Measurements from ENCODE around the gene DNAJC18.

Gene DNAJC18

DNA sequence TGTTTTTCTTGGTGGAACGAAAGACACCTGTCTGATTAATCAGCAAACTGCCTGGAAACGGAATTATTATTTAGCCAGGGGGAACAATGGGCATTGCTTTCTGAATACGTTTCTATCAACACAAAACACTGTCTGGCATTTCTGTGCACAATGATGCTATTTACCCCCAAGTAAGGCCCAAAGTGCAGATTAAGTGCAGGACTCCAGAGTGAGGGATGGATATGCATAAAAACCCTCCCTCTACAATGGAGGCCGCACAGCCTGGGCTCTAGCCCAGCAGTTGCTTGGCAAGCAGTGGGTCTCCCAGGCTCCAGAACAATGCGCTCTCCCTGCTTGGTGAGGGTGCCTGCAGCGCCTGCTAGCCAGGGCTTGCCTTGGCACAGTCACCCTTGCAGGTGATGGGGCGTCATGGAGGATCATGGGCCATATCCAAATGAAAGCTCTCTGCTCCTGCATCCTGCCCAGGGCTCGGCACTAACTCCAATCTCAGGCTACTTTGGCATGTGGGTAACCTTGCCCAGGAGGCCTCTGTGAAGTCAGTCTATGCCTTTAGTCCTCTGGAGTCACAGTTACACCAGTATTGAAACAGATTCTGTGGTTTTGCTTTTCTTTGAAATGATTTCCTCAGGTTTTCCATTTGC lies 24.0 kb downstream of the DNAJC18 start:
- ChIA-PET CTCF (no interaction called here), POLR2A (no interaction called here)
- TF ChIP-seq SUZ12 (IDR thresholded peaks at IDR 0.05) (no peak), FOXK2 (IDR thresholded peaks at IDR 0.05) (no peak), ELF4 (IDR thresholded peaks at IDR 0.05) (no peak), BHLHE40 (IDR thresholded peaks at IDR 0.05; ENCODE audit: borderline replicate concordance) (no peak), L3MBTL2 (conservative IDR thresholded peaks at IDR 0.05) (no peak), CTBP1 (IDR thresholded peaks at IDR 0.05; ENCODE audit: borderline replicate concordance) (no peak), SP1 (IDR thresholded peaks at IDR 0.05) (no peak), FOXM1 (IDR thresholded peaks at IDR 0.05; ENCODE audit: borderline replicate concordance) (no peak), ARNT (IDR thresholded peaks at IDR 0.05) (no peak), HDGF (IDR thresholded peaks at IDR 0.05; ENCODE audit: borderline replicate concordance) (no peak), ZNF384 (IDR thresholded peaks at IDR 0.05) (no peak), FOXA1 (IDR thresholded peaks at IDR 0.05) (no peak), TARDBP (IDR thresholded peaks at IDR 0.05) (no peak), LEF1 (IDR thresholded peaks at IDR 0.05; ENCODE audit: borderline replicate concordance) (no peak), NFRKB (IDR thresholded peaks at IDR 0.05) (no peak)
- TF ChIP-seq, protein P1, sequence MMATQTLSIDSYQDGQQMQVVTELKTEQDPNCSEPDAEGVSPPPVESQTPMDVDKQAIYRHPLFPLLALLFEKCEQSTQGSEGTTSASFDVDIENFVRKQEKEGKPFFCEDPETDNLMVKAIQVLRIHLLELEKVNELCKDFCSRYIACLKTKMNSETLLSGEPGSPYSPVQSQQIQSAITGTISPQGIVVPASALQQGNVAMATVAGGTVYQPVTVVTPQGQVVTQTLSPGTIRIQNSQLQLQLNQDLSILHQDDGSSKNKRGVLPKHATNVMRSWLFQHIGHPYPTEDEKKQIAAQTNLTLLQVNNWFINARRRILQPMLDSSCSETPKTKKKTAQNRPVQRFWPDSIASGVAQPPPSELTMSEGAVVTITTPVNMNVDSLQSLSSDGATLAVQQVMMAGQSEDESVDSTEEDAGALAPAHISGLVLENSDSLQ (IDR thresholded peaks at IDR 0.05) = no peak
- DNase-seq (ENCODE audit: extremely low spot score) = no peak

DNA sequence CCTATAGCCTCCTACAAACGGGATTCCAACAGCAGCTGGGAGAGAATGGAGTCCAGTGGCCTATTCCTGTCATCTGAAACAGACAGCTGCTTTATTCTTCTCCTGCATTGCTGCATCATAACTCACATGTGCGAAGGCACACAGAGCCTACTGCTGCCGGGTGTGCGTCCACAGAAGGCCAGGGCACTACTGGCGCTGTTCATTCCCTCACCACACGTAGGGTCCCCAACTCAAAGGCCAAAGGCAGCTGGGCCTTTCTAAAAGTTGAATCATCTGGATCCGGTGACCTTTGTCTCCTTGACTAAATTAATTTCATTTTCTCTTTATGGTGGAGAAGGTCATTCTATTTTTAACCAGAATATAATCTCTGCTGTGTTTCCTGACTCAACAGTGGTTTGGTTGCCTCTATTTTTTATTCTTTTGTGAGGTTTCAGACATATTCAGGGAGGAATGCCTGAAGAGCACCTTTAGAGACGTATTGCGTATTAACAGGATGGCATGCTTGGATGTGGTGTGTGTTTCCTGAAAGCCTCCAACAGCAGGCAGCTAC lies 24.7 kb downstream of the DNAJC18 start:
- no peak for DNase-seq (ENCODE audit: extremely low spot score)
- TF ChIP-seq L3MBTL2 (conservative IDR thresholded peaks at IDR 0.05) (no peak), ELF4 (IDR thresholded peaks at IDR 0.05) (no peak), FOXK2 (IDR thresholded peaks at IDR 0.05) (no peak), NFRKB (IDR thresholded peaks at IDR 0.05) (no peak), BHLHE40 (IDR thresholded peaks at IDR 0.05; ENCODE audit: borderline replicate concordance) (no peak), ZNF384 (IDR thresholded peaks at IDR 0.05) (no peak), FOXA1 (IDR thresholded peaks at IDR 0.05) (no peak), SUZ12 (IDR thresholded peaks at IDR 0.05) (no peak), CTBP1 (IDR thresholded peaks at IDR 0.05; ENCODE audit: borderline replicate concordance) (no peak), LEF1 (IDR thresholded peaks at IDR 0.05; ENCODE audit: borderline replicate concordance) (no peak), TARDBP (IDR thresholded peaks at IDR 0.05) (no peak), SP1 (IDR thresholded peaks at IDR 0.05) (no peak), ARNT (IDR thresholded peaks at IDR 0.05) (no peak), HDGF (IDR thresholded peaks at IDR 0.05; ENCODE audit: borderline replicate concordance) (no peak)
- TF ChIP-seq, protein P1 (IDR thresholded peaks at IDR 0.05) = no peak
- CTCF ChIA-PET = interaction anchor here (0.8 to 1.2 kb wide), 2 partner anchors 99 to 110 kb away, joined by 3 to 4 read pairs; no protein-coding TSS in a partner anchor
- POLR2A ChIA-PET = interaction anchor here (1.4 kb wide), 1 partner anchor 25 kb away, joined by 4 read pairs; the partner anchor contains the start of gene DNAJC18

DNA sequence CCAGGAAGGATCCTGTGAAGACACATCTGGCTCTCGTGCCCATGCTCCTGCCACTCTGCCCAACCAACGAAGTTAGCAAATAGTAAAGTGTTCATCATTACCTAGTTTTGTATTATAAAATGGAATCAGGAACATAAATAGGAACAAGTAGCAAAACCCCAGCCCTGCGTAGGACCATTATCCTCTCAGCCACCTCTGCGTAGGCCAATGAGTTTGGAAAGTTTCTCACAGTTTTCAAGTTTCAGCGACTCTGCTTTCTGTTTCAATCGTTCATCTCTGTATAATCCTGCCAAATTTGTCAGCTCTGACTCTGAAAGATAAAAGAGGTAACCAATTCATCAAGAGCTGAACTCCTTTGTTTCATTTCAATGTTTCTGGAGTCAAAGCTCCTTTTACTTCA lies 25.4 kb downstream of the DNAJC18 start:
- DNase-seq (ENCODE audit: extremely low spot score) = no peak
- CTCF ChIA-PET = interaction anchor here (0.8 to 1.2 kb wide), 2 partner anchors 100 to 110 kb away, joined by 3 to 4 read pairs; no protein-coding TSS in a partner anchor
- TF ChIP-seq FOXK2 (IDR thresholded peaks at IDR 0.05) (no peak), L3MBTL2 (conservative IDR thresholded peaks at IDR 0.05) (no peak), FOXM1 (IDR thresholded peaks at IDR 0.05; ENCODE audit: borderline replicate concordance) (no peak), FOXA1 (IDR thresholded peaks at IDR 0.05) (no peak), HDGF (IDR thresholded peaks at IDR 0.05; ENCODE audit: borderline replicate concordance) (no peak), LEF1 (IDR thresholded peaks at IDR 0.05; ENCODE audit: borderline replicate concordance) (no peak), ARNT (IDR thresholded peaks at IDR 0.05) (no peak), CTBP1 (IDR thresholded peaks at IDR 0.05; ENCODE audit: borderline replicate concordance) (no peak), ELF4 (IDR thresholded peaks at IDR 0.05) (no peak), NFRKB (IDR thresholded peaks at IDR 0.05) (no peak), TARDBP (IDR thresholded peaks at IDR 0.05) (no peak), SP1 (IDR thresholded peaks at IDR 0.05) (no peak)
- POLR2A ChIA-PET = interaction anchor here (1.4 kb wide), 1 partner anchor 25 kb away, joined by 4 read pairs; the partner anchor contains the start of gene DNAJC18

DNA sequence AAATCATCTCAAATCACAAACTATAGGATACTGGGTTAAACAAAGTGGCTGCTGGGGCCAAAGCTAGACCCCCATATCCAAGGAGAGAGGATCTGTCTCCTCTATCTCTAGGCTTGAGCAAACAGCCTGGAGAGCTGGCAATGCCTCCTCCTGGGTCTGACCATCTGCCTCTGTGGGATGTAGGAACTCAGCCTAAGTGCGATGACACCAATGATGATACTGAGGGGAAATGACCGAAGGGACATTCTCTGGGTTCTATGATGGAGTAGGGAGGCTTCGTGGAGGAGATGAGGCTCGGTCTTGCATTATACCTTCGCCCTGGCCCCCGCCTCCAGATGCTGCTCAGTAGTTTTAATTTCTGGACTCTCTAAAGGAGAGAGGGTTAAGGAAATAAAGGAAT lies 26.2 kb downstream of the DNAJC18 start:
- ChIA-PET POLR2A (interaction anchor here (1.4 kb wide), 1 partner anchor 26 kb away, joined by 4 read pairs; the partner anchor contains the start of gene DNAJC18), CTCF (no interaction called here)
- TF ChIP-seq SUZ12 (IDR thresholded peaks at IDR 0.05) = no peak
- TF ChIP-seq FOXK2 (IDR thresholded peaks at IDR 0.05) = no peak
- no peak for TF ChIP-seq L3MBTL2 (conservative IDR thresholded peaks at IDR 0.05)
- no peak for TF ChIP-seq FOXA1 (IDR thresholded peaks at IDR 0.05)
- no peak for TF ChIP-seq LEF1 (IDR thresholded peaks at IDR 0.05; ENCODE audit: borderline replicate concordance)
- no peak for TF ChIP-seq HDGF (IDR thresholded peaks at IDR 0.05; ENCODE audit: borderline replicate concordance)
- TF ChIP-seq, protein P1 (IDR thresholded peaks at IDR 0.05) = no peak
- no peak for TF ChIP-seq ZNF384 (IDR thresholded peaks at IDR 0.05)
- TF ChIP-seq SP1 (IDR thresholded peaks at IDR 0.05) = no peak
- no peak for TF ChIP-seq NFRKB (IDR thresholded peaks at IDR 0.05)
- TF ChIP-seq FOXM1 (IDR thresholded peaks at IDR 0.05; ENCODE audit: borderline replicate concordance) = no peak
- no peak for DNase-seq (ENCODE audit: extremely low spot score)

DNA sequence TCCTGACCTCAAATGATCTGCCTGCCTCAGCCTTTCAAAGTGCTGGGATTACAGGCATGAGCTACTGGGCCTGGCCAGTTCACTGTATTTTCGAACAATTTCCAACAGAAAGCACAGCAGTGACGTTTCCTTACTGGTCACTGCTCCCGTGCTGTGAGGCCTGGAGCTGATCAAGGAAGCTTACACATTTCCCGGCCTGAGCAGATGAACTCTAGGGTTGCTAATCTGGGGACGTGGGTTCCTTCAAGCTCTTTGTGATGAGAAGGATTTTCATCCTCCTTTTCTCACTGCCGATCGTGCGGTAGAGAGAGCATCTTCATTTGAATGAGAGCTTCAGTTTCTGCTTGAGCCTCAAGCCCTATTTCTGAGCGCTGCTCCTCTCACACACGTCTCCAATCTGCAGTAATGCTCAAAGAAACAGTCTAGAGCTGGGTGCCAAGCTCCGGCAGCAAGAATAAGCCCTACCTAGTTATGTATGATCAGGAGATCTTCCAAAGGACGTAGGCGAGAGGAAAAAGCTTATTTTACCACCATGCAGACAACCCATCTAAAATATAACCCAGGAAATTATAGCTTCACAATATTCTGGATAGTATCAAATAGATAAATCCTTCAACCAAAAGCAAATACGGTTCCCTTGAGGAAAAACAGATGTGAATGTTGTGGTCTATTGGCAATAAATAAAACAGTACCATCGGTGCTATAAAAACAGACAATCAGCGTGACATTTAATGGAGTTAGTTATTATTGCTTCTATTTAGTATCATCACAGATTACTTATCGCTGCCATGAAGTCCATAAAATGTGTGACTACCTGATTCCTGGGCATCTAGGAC lies 28.1 kb downstream of the DNAJC18 start:
- ChIA-PET CTCF (interaction anchor here (0.5 to 1.4 kb wide), 5 partner anchors 11 to 1074 kb away, joined by 3 to 4 read pairs (median 3); no protein-coding TSS in a partner anchor), POLR2A (interaction anchor here (1.6 to 1.7 kb wide), 2 partner anchors 28 to 150 kb away, joined by 6 to 7 read pairs; partner anchors contain the start of genes DNAJC18 and UBE2D2)
- no peak for DNase-seq (ENCODE audit: extremely low spot score)
- no peak for TF ChIP-seq FOXM1 (IDR thresholded peaks at IDR 0.05; ENCODE audit: borderline replicate concordance)
- no peak for TF ChIP-seq NFRKB (IDR thresholded peaks at IDR 0.05)
- no peak for TF ChIP-seq HDGF (IDR thresholded peaks at IDR 0.05; ENCODE audit: borderline replicate concordance)
- no peak for TF ChIP-seq ZNF384 (IDR thresholded peaks at IDR 0.05)
- no peak for TF ChIP-seq LEF1 (IDR thresholded peaks at IDR 0.05; ENCODE audit: borderline replicate concordance)
- no peak for TF ChIP-seq SP1 (IDR thresholded peaks at IDR 0.05)
- TF ChIP-seq FOXA1 (IDR thresholded peaks at IDR 0.05) = no peak
- TF ChIP-seq, protein P1 (IDR thresholded peaks at IDR 0.05) = no peak

Measured in HEK293T (cell line).